Measurements from ENCODE around the gene CPS1.

CPS1 gene
- total RNA-seq = 0.38 to 3.4 (median 0.68) reads per million in 9 experiments

- Mint-ChIP-seq H3K27ac (no peak within 1 kb of the TSS), H3K9me3 (no peaks in the 10 kb centered on the region), H3K27me3 (peaks cover 0 to 8% of the 10 kb centered on the region in 2 donors), H3K36me3 (ENCODE audit: insufficient read depth) (no peaks in the 10 kb centered on the region), H3K4me1 (ENCODE audit: low read depth in 2 of 2) (no peaks in the 10 kb centered on the region), H3K4me3 (no peak within 1 kb of the TSS)
- DNase-seq (no peak), ATAC-seq (replicated peaks) (no peak)
Measured at GRCh38 chr2:210556329-210556980, at the start of gene CPS1. Gene CPS1 (plus strand): TSS chr2:210556599. CDS start chr2:210556734, 135 bp downstream.

- no peaks in the 10 kb centered on the region for H3K36me3 Mint-ChIP-seq (ENCODE audit: insufficient read depth)
- H3K4me1 Mint-ChIP-seq (ENCODE audit: low read depth in 2 of 2) = no peaks in the 10 kb centered on the region
- H3K4me3 Mint-ChIP-seq = no peak overlapping the region
- H3K9me3 Mint-ChIP-seq = peaks cover 0 to 2% of the 10 kb centered on the region in 2 donors
- peaks cover 16 to 30% of the 10 kb centered on the region in 2 donors for H3K27me3 Mint-ChIP-seq
- ATAC-seq (replicated peaks) (no peak), DNase-seq (no peak)
- no peak overlapping the region for H3K27ac Mint-ChIP-seq
Measured at GRCh38 chr2:210515911-210516310, 40.5 kb upstream of the CPS1 start.

GRCh38 chr2:210517264-210517663 lies 39.1 kb upstream of the CPS1 start:
- DNase-seq (no peak), ATAC-seq (replicated peaks) (no peak)
- H3K36me3 Mint-ChIP-seq (ENCODE audit: insufficient read depth) = no peaks in the 10 kb centered on the region
- no peak overlapping the region for H3K4me3 Mint-ChIP-seq
- no peaks in the 10 kb centered on the region for H3K4me1 Mint-ChIP-seq (ENCODE audit: low read depth in 2 of 2)
- H3K9me3 Mint-ChIP-seq = peaks cover 0 to 2% of the 10 kb centered on the region in 2 donors
- no peak overlapping the region for H3K27ac Mint-ChIP-seq
- H3K27me3 Mint-ChIP-seq = peaks cover 21 to 35% of the 10 kb centered on the region in 2 donors

- DNase-seq = no peak
- Mint-ChIP-seq H3K9me3 (peaks cover 0 to under 1% of the 10 kb centered on the region in 2 donors), H3K27ac (no peak overlapping the region), H3K4me3 (no peak overlapping the region), H3K4me1 (ENCODE audit: low read depth in 2 of 2) (no peaks in the 10 kb centered on the region), H3K27me3 (peaks cover 24 to 28% of the 10 kb centered on the region in 2 donors), H3K36me3 (ENCODE audit: insufficient read depth) (no peaks in the 10 kb centered on the region)
- no peak for ATAC-seq (replicated peaks)
Measured at GRCh38 chr2:210519594-210519993, 36.8 kb upstream of the CPS1 start.

GRCh38 chr2:210522399-210522798 lies 34.0 kb upstream of the CPS1 start:
- Mint-ChIP-seq H3K9me3 (no peaks in the 10 kb centered on the region), H3K4me1 (ENCODE audit: low read depth in 2 of 2) (no peaks in the 10 kb centered on the region), H3K36me3 (ENCODE audit: insufficient read depth) (no peaks in the 10 kb centered on the region), H3K27me3 (peaks cover 14% of the 10 kb centered on the region in 2 donors), H3K27ac (no peak overlapping the region), H3K4me3 (no peak overlapping the region)
- ATAC-seq (replicated peaks) (no peak), DNase-seq (no peak)

GRCh38 chr2:210523650-210524289 lies 32.6 kb upstream of the CPS1 start:
- Mint-ChIP-seq H3K4me3 (no peak overlapping the region), H3K4me1 (ENCODE audit: low read depth in 2 of 2) (no peaks in the 10 kb centered on the region), H3K27me3 (peaks cover 14% of the 10 kb centered on the region in 2 donors), H3K36me3 (ENCODE audit: insufficient read depth) (no peaks in the 10 kb centered on the region), H3K9me3 (no peaks in the 10 kb centered on the region), H3K27ac (no peak overlapping the region)
- no peak for DNase-seq
- no peak for ATAC-seq (replicated peaks)

GRCh38 chr2:210524533-210524932 lies 31.9 kb upstream of the CPS1 start:
- Mint-ChIP-seq H3K27ac (no peak overlapping the region), H3K4me1 (ENCODE audit: low read depth in 2 of 2) (no peaks in the 10 kb centered on the region), H3K27me3 (peaks cover 14% of the 10 kb centered on the region in 2 donors), H3K9me3 (no peaks in the 10 kb centered on the region), H3K4me3 (no peak overlapping the region), H3K36me3 (ENCODE audit: insufficient read depth) (no peaks in the 10 kb centered on the region)
- ATAC-seq (replicated peaks) (no peak), DNase-seq (no peak)

GRCh38 chr2:210527286-210527685 lies 29.1 kb upstream of the CPS1 start:
- no peaks in the 10 kb centered on the region for H3K9me3 Mint-ChIP-seq
- ATAC-seq (replicated peaks) = no peak
- no peak for DNase-seq
- no peaks in the 10 kb centered on the region for H3K4me1 Mint-ChIP-seq (ENCODE audit: low read depth in 2 of 2)
- peaks cover 8 to 13% of the 10 kb centered on the region in 2 donors for H3K27me3 Mint-ChIP-seq
- no peak overlapping the region for H3K4me3 Mint-ChIP-seq
- H3K27ac Mint-ChIP-seq = no peak overlapping the region
- no peaks in the 10 kb centered on the region for H3K36me3 Mint-ChIP-seq (ENCODE audit: insufficient read depth)

GRCh38 chr2:210528716-210529115 lies 27.7 kb upstream of the CPS1 start:
- H3K9me3 Mint-ChIP-seq = no peaks in the 10 kb centered on the region
- no peak overlapping the region for H3K27ac Mint-ChIP-seq
- DNase-seq = no peak
- peaks cover 1 to 13% of the 10 kb centered on the region in 2 donors for H3K27me3 Mint-ChIP-seq
- no peak overlapping the region for H3K4me3 Mint-ChIP-seq
- ATAC-seq (replicated peaks) = no peak
- no peaks in the 10 kb centered on the region for H3K4me1 Mint-ChIP-seq (ENCODE audit: low read depth in 2 of 2)
- no peaks in the 10 kb centered on the region for H3K36me3 Mint-ChIP-seq (ENCODE audit: insufficient read depth)

GRCh38 chr2:210531050-210531449 lies 25.3 kb upstream of the CPS1 start:
- H3K4me3 Mint-ChIP-seq = no peak overlapping the region
- H3K4me1 Mint-ChIP-seq (ENCODE audit: low read depth in 2 of 2) = no peaks in the 10 kb centered on the region
- H3K9me3 Mint-ChIP-seq = no peaks in the 10 kb centered on the region
- no peak for ATAC-seq (replicated peaks)
- H3K36me3 Mint-ChIP-seq (ENCODE audit: insufficient read depth) = no peaks in the 10 kb centered on the region
- no peak for DNase-seq
- peaks cover 0 to 4% of the 10 kb centered on the region in 2 donors for H3K27me3 Mint-ChIP-seq
- no peak overlapping the region for H3K27ac Mint-ChIP-seq

GRCh38 chr2:210531482-210531881 lies 24.9 kb upstream of the CPS1 start:
- ATAC-seq (replicated peaks) (no peak), DNase-seq (no peak)
- no peak overlapping the region for H3K27ac Mint-ChIP-seq
- no peak overlapping the region for H3K4me3 Mint-ChIP-seq
- H3K36me3 Mint-ChIP-seq (ENCODE audit: insufficient read depth) = no peaks in the 10 kb centered on the region
- peaks cover 0 to 4% of the 10 kb centered on the region in 2 donors for H3K27me3 Mint-ChIP-seq
- no peaks in the 10 kb centered on the region for H3K4me1 Mint-ChIP-seq (ENCODE audit: low read depth in 2 of 2)
- no peaks in the 10 kb centered on the region for H3K9me3 Mint-ChIP-seq

- Mint-ChIP-seq H3K27me3 (peaks cover 0 to 4% of the 10 kb centered on the region in 2 donors), H3K4me3 (no peak overlapping the region), H3K4me1 (ENCODE audit: low read depth in 2 of 2) (no peaks in the 10 kb centered on the region), H3K9me3 (no peaks in the 10 kb centered on the region), H3K27ac (no peak overlapping the region), H3K36me3 (ENCODE audit: insufficient read depth) (no peaks in the 10 kb centered on the region)
- no peak for DNase-seq
- no peak for ATAC-seq (replicated peaks)
Measured at GRCh38 chr2:210533389-210533788, 23.0 kb upstream of the CPS1 start.

GRCh38 chr2:210534879-210535278 lies 21.5 kb upstream of the CPS1 start:
- no peak overlapping the region for H3K27ac Mint-ChIP-seq
- H3K4me3 Mint-ChIP-seq = no peak overlapping the region
- no peaks in the 10 kb centered on the region for H3K9me3 Mint-ChIP-seq
- no peak for DNase-seq
- H3K27me3 Mint-ChIP-seq = peaks cover 6 to 15% of the 10 kb centered on the region in 2 donors
- ATAC-seq (replicated peaks) = no peak
- no peaks in the 10 kb centered on the region for H3K4me1 Mint-ChIP-seq (ENCODE audit: low read depth in 2 of 2)
- no peaks in the 10 kb centered on the region for H3K36me3 Mint-ChIP-seq (ENCODE audit: insufficient read depth)

- Mint-ChIP-seq H3K4me3 (no peak overlapping the region), H3K4me1 (ENCODE audit: low read depth in 2 of 2) (no peaks in the 10 kb centered on the region), H3K36me3 (ENCODE audit: insufficient read depth) (no peaks in the 10 kb centered on the region), H3K27ac (no peak overlapping the region), H3K9me3 (no peaks in the 10 kb centered on the region), H3K27me3 (peaks cover 12 to 15% of the 10 kb centered on the region in 2 donors)
- DNase-seq (no peak), ATAC-seq (replicated peaks) (no peak)
Measured at GRCh38 chr2:210536973-210537650, 19.3 kb upstream of the CPS1 start.

Measured in effector memory CD8-positive, alpha-beta T cell (primary cell).